CD8-positive, alpha-beta memory T cell (primary cell): ENCODE data around the gene COX17. TPM values are rescaled to one million over a fixed set of nuclear protein-coding genes. Genes with fewer than 3 reads are reported as not detected.

Experiments used
- CTCF ChIA-PET: fragments of 350-600 bp; sonication (Branson Sonifier 250); formaldehyde crosslinking; loops from one replicate; lab custom pipeline; 2021; ENCODE audit warnings: antibody characterized with exemption; lab: Charles Lee
- POLR2A ChIA-PET: fragments of 350-600 bp; sonication (Branson Sonifier 250); formaldehyde crosslinking; loops from one replicate; lab custom pipeline; 2021; ENCODE audit warnings: antibody characterized with exemption; lab: Charles Lee
- DNase-seq, 5 donors: peaks; one replicate each; pipeline versions ENCODE4 v3.0.0 to v3.0.0-alpha.2; 2020 to 2022; ENCODE audit warnings: mixed read lengths in 1 of 5
- H3K27ac ChIP-seq: one replicate; pipeline ENCODE4 v1.7.0; 2013; ENCODE audit warnings: low read depth, mild to moderate bottlenecking, low read length, moderate library complexity
- H3K27me3 ChIP-seq: 2 replicates; pipeline ENCODE4 v1.7.0; 2013; ENCODE audit warnings: low read length, mild to moderate bottlenecking; ENCODE audit not compliant: insufficient read depth, poor library complexity, severe bottlenecking
- H3K36me3 ChIP-seq: 2 replicates; pipeline ENCODE4 v1.7.0; 2013; ENCODE audit warnings: mild to moderate bottlenecking, low read length, moderate library complexity; ENCODE audit not compliant: insufficient read depth
- H3K4me1 ChIP-seq: 2 replicates; pipeline ENCODE4 v1.7.0; 2013; ENCODE audit warnings: mild to moderate bottlenecking, low read length, moderate library complexity; ENCODE audit not compliant: insufficient read depth
- H3K4me3 ChIP-seq: 2 replicates; pipeline ENCODE4 v1.7.0; 2013; ENCODE audit warnings: mild to moderate bottlenecking, low read length
- H3K9me3 ChIP-seq: 2 replicates; pipeline ENCODE4 v1.7.0; 2013; ENCODE audit warnings: mild to moderate bottlenecking, low read length
- H3K27ac Mint-ChIP-seq, 8 donors: one replicate each; pipeline ENCODE4 v1.8.0; 2020 to 2021; ENCODE audit warnings: mixed read lengths in 8 of 8, mild to moderate bottlenecking in 6 of 8, inconsistent platforms in 3 of 8, moderate library complexity in 3 of 8
- H3K27me3 Mint-ChIP-seq, 2 donors: one replicate each; pipeline ENCODE4 v1.8.0; 2020 to 2021; ENCODE audit warnings: mixed read lengths in 2 of 2, mild to moderate bottlenecking in 1 of 2, moderate library complexity in 1 of 2
- H3K36me3 Mint-ChIP-seq, 3 donors: one replicate each; pipeline ENCODE4 v1.8.0; 2020 to 2021; ENCODE audit warnings: mixed read lengths in 3 of 3, inconsistent platforms in 1 of 3, mild to moderate bottlenecking in 1 of 3
- H3K4me1 Mint-ChIP-seq, 3 donors: one replicate each; pipeline ENCODE4 v1.8.0; 2020 to 2021; ENCODE audit warnings: mixed read lengths in 3 of 3, inconsistent platforms in 1 of 3, mild to moderate bottlenecking in 1 of 3
- H3K4me3 Mint-ChIP-seq, 7 donors: one replicate each; pipeline ENCODE4 v1.8.0; 2020 to 2021; ENCODE audit warnings: mixed read lengths in 7 of 7, mild to moderate bottlenecking in 6 of 7, moderate library complexity in 4 of 7, inconsistent platforms in 2 of 7
- H3K9me3 Mint-ChIP-seq, 5 donors: one replicate each; pipeline ENCODE4 v1.8.0; 2020 to 2022; ENCODE audit warnings: mixed read lengths in 5 of 5, mild to moderate bottlenecking in 3 of 5, moderate library complexity in 2 of 5, inconsistent platforms in 1 of 5
- polyA plus RNA-seq: library from polyadenylated mRNA; unstranded; fragments of 300-500 nt; fragmentation: Illumina TruSeq; gene quantifications from one replicate; pipeline ENCODE4 v1.2.3, GENCODE V29; 2021
- total RNA-seq, 2 experiments: library from RNA; stranded (reverse); gene quantifications; one replicate each; pipeline ENCODE4 v1.2.3, GENCODE V29; 2021

Gene COX17
- total and polyA plus RNA-seq, 3 experiments from 2014 or later = 82.4 to 108 (median 105) TPM

GRCh38 chr3:119669906-119670570 lies 7.2 kb downstream of the COX17 start:
- Mint-ChIP-seq H3K27me3 (no peaks in the 10 kb centered on the region), H3K4me1 (peaks cover 20 to 37% (median 31%) of the 10 kb centered on the region in 3 donors), H3K36me3 (peaks cover 0 to 74% (median 19%) of the 10 kb centered on the region in 3 donors), H3K9me3 (no peaks in the 10 kb centered on the region), H3K27ac (peak overlapping the region in 4 of 8 donors; percentile 10 to 61 (median 22)), H3K4me3 (no peak overlapping the region)
- H3K4me3 ChIP-seq = no peak overlapping the region
- no peak overlapping the region for H3K27ac ChIP-seq
- DNase-seq = no peak
- peaks cover 22% of the 10 kb centered on the region for H3K36me3 ChIP-seq
- ChIA-PET CTCF (no interaction called here), POLR2A (no interaction called here)
- no peaks in the 10 kb centered on the region for H3K9me3 ChIP-seq
- H3K27me3 ChIP-seq = no peaks in the 10 kb centered on the region
- H3K4me1 ChIP-seq = no peaks in the 10 kb centered on the region

GRCh38 chr3:119665954-119666559 lies 11.1 kb downstream of the COX17 start:
- CTCF ChIA-PET = no interaction called here

GRCh38 chr3:119664850-119665379 lies 12.3 kb downstream of the COX17 start:
- Mint-ChIP-seq H3K4me3 (no peak overlapping the region), H3K36me3 (peaks cover 0 to 30% (median 3%) of the 10 kb centered on the region in 3 donors), H3K9me3 (no peaks in the 10 kb centered on the region), H3K27ac (peak overlapping the region in 4 of 8 donors; percentile 50 to 60 (median 51)), H3K4me1 (peaks cover 0 to 2% (median 2%) of the 10 kb centered on the region in 3 donors), H3K27me3 (peaks cover 0 to 1% of the 10 kb centered on the region in 2 donors)
- H3K9me3 ChIP-seq = no peaks in the 10 kb centered on the region
- DNase-seq = no peak
- CTCF ChIA-PET = no interaction called here
- peaks cover 4% of the 10 kb centered on the region for H3K36me3 ChIP-seq
- no peaks in the 10 kb centered on the region for H3K27me3 ChIP-seq
- no peak overlapping the region for H3K27ac ChIP-seq
- POLR2A ChIA-PET = no interaction called here
- H3K4me1 ChIP-seq = no peaks in the 10 kb centered on the region
- no peak overlapping the region for H3K4me3 ChIP-seq

More at GRCh38 chr3:119665954-119666559, 11.1 kb downstream of the COX17 start:
- Histone ChIP-seq H3K27ac (no peak overlapping the region), H3K9me3 (no peaks in the 10 kb centered on the region), H3K27me3 (no peaks in the 10 kb centered on the region), H3K4me3 (no peak overlapping the region), H3K4me1 (no peaks in the 10 kb centered on the region), H3K36me3 (peaks cover 7% of the 10 kb centered on the region)
- DNase-seq = no peak
- no peaks in the 10 kb centered on the region for H3K27me3 Mint-ChIP-seq
- POLR2A ChIA-PET = no interaction called here
- no peaks in the 10 kb centered on the region for H3K9me3 Mint-ChIP-seq
- H3K4me1 Mint-ChIP-seq = peaks cover 5 to 12% (median 6%) of the 10 kb centered on the region in 3 donors
- H3K36me3 Mint-ChIP-seq = peaks cover 0 to 41% (median 4%) of the 10 kb centered on the region in 3 donors
- peak overlapping the region in 3 of 8 donors; percentile 22 to 43 (median 29) for H3K27ac Mint-ChIP-seq
- no peak overlapping the region for H3K4me3 Mint-ChIP-seq

GRCh38 chr3:119664370-119664769 lies 12.8 kb downstream of the COX17 start:
- no peaks in the 10 kb centered on the region for H3K9me3 Mint-ChIP-seq
- DNase-seq = no peak
- H3K27ac Mint-ChIP-seq = peak overlapping the region in 1 of 8 donors; percentile 62
- H3K36me3 Mint-ChIP-seq = peaks cover under 1 to 30% (median 4%) of the 10 kb centered on the region in 3 donors
- no peak overlapping the region for H3K27ac ChIP-seq
- H3K27me3 Mint-ChIP-seq = peaks cover 0 to 1% of the 10 kb centered on the region in 2 donors
- CTCF ChIA-PET = no interaction called here
- no peaks in the 10 kb centered on the region for H3K9me3 ChIP-seq
- H3K4me3 ChIP-seq = no peak overlapping the region
- no peak overlapping the region for H3K4me3 Mint-ChIP-seq
- POLR2A ChIA-PET = no interaction called here
- peaks cover 0 to 2% (median 0%) of the 10 kb centered on the region in 3 donors for H3K4me1 Mint-ChIP-seq
- no peaks in the 10 kb centered on the region for H3K4me1 ChIP-seq
- no peaks in the 10 kb centered on the region for H3K27me3 ChIP-seq
- peaks cover 4% of the 10 kb centered on the region for H3K36me3 ChIP-seq

- Histone ChIP-seq H3K27ac (no peak overlapping the region), H3K9me3 (no peaks in the 10 kb centered on the region), H3K27me3 (no peaks in the 10 kb centered on the region), H3K4me3 (no peak overlapping the region), H3K4me1 (no peaks in the 10 kb centered on the region), H3K36me3 (peaks cover 4% of the 10 kb centered on the region)
- peak overlapping the region in 4 of 8 donors; percentile 5 to 83 (median 58) for H3K27ac Mint-ChIP-seq
- peaks cover 0 to 2% (median 0%) of the 10 kb centered on the region in 3 donors for H3K4me1 Mint-ChIP-seq
- DNase-seq = no peak
- ChIA-PET CTCF (no interaction called here), POLR2A (no interaction called here)
- no peaks in the 10 kb centered on the region for H3K9me3 Mint-ChIP-seq
- no peak overlapping the region for H3K4me3 Mint-ChIP-seq
- peaks cover 0 to 27% (median 5%) of the 10 kb centered on the region in 3 donors for H3K36me3 Mint-ChIP-seq
- H3K27me3 Mint-ChIP-seq = peaks cover 0 to 1% of the 10 kb centered on the region in 2 donors
These were observed 13.3 kb downstream of the COX17 start for GRCh38 chr3:119663885-119664284.

- CTCF ChIA-PET = no interaction called here
- POLR2A ChIA-PET = no interaction called here
These were observed 14.4 kb downstream of the COX17 start for GRCh38 chr3:119662604-119663373.

GRCh38 chr3:119660474-119661440 lies 16.4 kb downstream of the COX17 start, which contains the start of gene POPDC2:
TSS of gene POPDC2 (minus strand) at chr3:119660589. CDS start at chr3:119660423, 166 bp downstream.
- H3K36me3 Mint-ChIP-seq = peaks cover 8 to 20% (median 13%) of the 10 kb centered on the region in 3 donors
- H3K36me3 ChIP-seq = no peaks in the 10 kb centered on the region
- ChIA-PET CTCF (no interaction called here), POLR2A (no interaction called here)
- no peak within 1 kb of the TSS for H3K4me3 Mint-ChIP-seq
- no peaks in the 10 kb centered on the region for H3K9me3 Mint-ChIP-seq
- no peak within 1 kb of the TSS for H3K4me3 ChIP-seq
- no peak within 1 kb of the TSS for H3K27ac ChIP-seq
- DNase-seq = no peak
- peak within 1 kb of the TSS in 2 of 8 donors; percentile 27 to 84 for H3K27ac Mint-ChIP-seq
- no peaks in the 10 kb centered on the region for H3K4me1 Mint-ChIP-seq
- H3K27me3 Mint-ChIP-seq = peaks cover 0 to 1% of the 10 kb centered on the region in 2 donors
- no peaks in the 10 kb centered on the region for H3K9me3 ChIP-seq
- H3K27me3 ChIP-seq = no peaks in the 10 kb centered on the region
- no peaks in the 10 kb centered on the region for H3K4me1 ChIP-seq

More at GRCh38 chr3:119662604-119663373, 14.4 kb downstream of the COX17 start:
- no peak for DNase-seq
- Histone ChIP-seq H3K27ac (no peak overlapping the region), H3K27me3 (no peaks in the 10 kb centered on the region), H3K9me3 (no peaks in the 10 kb centered on the region), H3K4me1 (no peaks in the 10 kb centered on the region), H3K4me3 (no peak overlapping the region), H3K36me3 (no peaks in the 10 kb centered on the region)
- H3K4me3 Mint-ChIP-seq = no peak overlapping the region
- peaks cover 0 to 2% (median 0%) of the 10 kb centered on the region in 3 donors for H3K4me1 Mint-ChIP-seq
- H3K27ac Mint-ChIP-seq = peak overlapping the region in 5 of 8 donors; percentile 29 to 82 (median 61)
- H3K27me3 Mint-ChIP-seq = peaks cover 0 to 1% of the 10 kb centered on the region in 2 donors
- H3K9me3 Mint-ChIP-seq = no peaks in the 10 kb centered on the region
- peaks cover 0 to 25% (median 5%) of the 10 kb centered on the region in 3 donors for H3K36me3 Mint-ChIP-seq
